ENCODE results near the gene COX6B2. TPM values are rescaled to one million over a fixed set of nuclear protein-coding genes. Genes with fewer than 3 reads are reported as not detected.

Gene COX6B2
- total and polyA plus RNA-seq, 2 of the 8 experiments (the other 6 are each of a cell fraction or from before 2014, with no cell fraction given): 4.9 to 6.4 TPM

DNA sequence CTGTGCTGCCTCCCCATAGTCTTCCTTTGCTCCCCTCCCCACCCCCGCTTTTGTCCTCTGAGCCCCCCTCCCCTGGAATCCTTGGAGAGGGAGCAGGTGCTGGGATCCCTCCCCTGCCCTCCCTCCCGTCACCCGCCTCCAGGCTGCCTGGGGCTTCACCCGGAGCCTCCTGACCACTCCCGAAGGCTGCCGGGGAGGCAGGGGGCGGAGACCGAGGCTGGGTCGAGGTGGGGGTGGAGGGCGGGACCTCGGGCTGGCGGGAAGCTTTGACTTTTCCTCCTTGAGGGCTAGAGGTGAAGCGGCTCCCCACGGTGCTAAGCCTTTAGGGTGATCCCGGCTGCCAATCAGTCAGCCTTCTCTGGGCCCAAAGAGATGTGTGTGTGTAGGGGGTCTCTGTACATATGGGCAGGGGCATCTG is 13.3 kb downstream of the COX6B2 start:
- FAIRE-seq: no peak
- peaks cover 5% of the 10 kb centered on the region; the same call in 1 of the 2 replicates for H3K79me1 ChIP-seq (ENCODE audit: low read depth, low read length)
- no peak overlapping the region for H4K8ac ChIP-seq (ENCODE audit: extremely low read depth, insufficient read depth, low read length)
- H2BK12ac ChIP-seq (ENCODE audit: low read depth, low read length): peak overlapping the region; percentile 32; the same call in 1 of the 2 replicates
- no peak overlapping the region for H3K27ac ChIP-seq (ENCODE audit: low read depth, low read length)
- peak overlapping the region; percentile 88 for H2BK5ac ChIP-seq (ENCODE audit: low read depth, low read length)
- H3K18ac ChIP-seq (ENCODE audit: extremely low read depth, low read length): peak overlapping the region; percentile 10; the same call in 1 of the 2 replicates
- H3K4ac ChIP-seq (replicated peaks; ENCODE audit: insufficient read length, low read depth, low read length): peak overlapping the region; percentile 97
- no peak overlapping the region for H2BK120ac ChIP-seq (replicated peaks; ENCODE audit: low read depth, low read length)
- H2BK15ac ChIP-seq (ENCODE audit: low read length): peak overlapping the region; percentile 92; the same call in 1 of the 2 replicates
- no peak overlapping the region for H2AFZ ChIP-seq (ENCODE audit: low read length)
- 0 out of 2 replicates have a peak overlapping the region, but pooled peaks have one; percentile 66 for H2BK20ac ChIP-seq (ENCODE audit: low read length)
- H3K23ac ChIP-seq (ENCODE audit: insufficient read length): no peak overlapping the region
- H3K56ac ChIP-seq (replicated peaks; ENCODE audit: insufficient read length, low read depth, low read length): no peak overlapping the region
- H3K23me2 ChIP-seq (ENCODE audit: low read depth, low read length): peaks cover 20% of the 10 kb centered on the region; the same call in 1 of the 2 replicates
- H3K27me3 ChIP-seq (replicated peaks in 1 of 4; ENCODE audit: control insufficient read depth in 3 of 4, extremely low read depth in 1 of 4, insufficient read depth in 3 of 4, low read length in 3 of 4): peaks cover 0 to 3% (median 0%) of the 10 kb centered on the region in 4 experiments; a peak in 1 of 7 replicates
- CTCF ChIA-PET (ENCODE audit: partially characterized antibody): interaction anchor here (0.6 to 1.3 kb wide), 4 partner anchors 9 to 86 kb away, joined by 3 to 6 read pairs (median 4); no protein-coding TSS in a partner anchor
- H3K79me2 ChIP-seq (ENCODE audit: control insufficient read depth in 1 of 2, insufficient read depth in 2 of 2, low read length in 2 of 2): peaks cover 0 to 3% of the 10 kb centered on the region in 2 experiments; a peak in 1 of 4 replicates
- H3K9me3 ChIP-seq (ENCODE audit: insufficient read depth in 2 of 2, low read depth in 1 of 2, low read length in 1 of 2): no peaks in the 10 kb centered on the region
- peaks cover 0 to 31% (median 15%) of the 10 kb centered on the region in 4 experiments; a peak in 4 of 8 replicates for H3K36me3 ChIP-seq (ENCODE audit: control insufficient read depth in 2 of 4, insufficient read depth in 4 of 4, low read length in 3 of 4)
- H3K4me1 ChIP-seq (replicated peaks in 1 of 4; ENCODE audit: control insufficient read depth in 3 of 4, insufficient read depth in 4 of 4, low read length in 3 of 4): peaks cover 0 to 23% (median 10%) of the 10 kb centered on the region in 4 experiments; a peak in 6 of 7 replicates
- 2% methylated on average over 8 of the region's 15 CpGs; no CpG with 5 or more reads in 1 of the 2 experiments for WGBS, 2 experiments (ENCODE audit: extremely low coverage in 1 of 2, insufficient coverage in 1 of 2, insufficient read length in 1 of 2, insufficient replicate concordance in 2 of 2, low coverage in 1 of 2, low lambda C conversion rate in 2 of 2, missing lambda C conversion rate in 1 of 2)
- DNase-seq (ENCODE audit: low read depth in 1 of 2, low spot score in 2 of 2): peak in 1 of 2 experiments; percentile 79
- POLR2A ChIA-PET (ENCODE audit: partially characterized antibody): interaction anchor here (0.6 to 4.1 kb wide), 16 partner anchors 8 to 209 kb away, joined by 3 to 30 read pairs (median 3); partner anchors contain the start of genes GARIN5B, TMEM238 and UBE2S
- peaks cover 0 to 6% of the 10 kb centered on the region in 2 experiments for H4K20me1 ChIP-seq (replicated peaks in 1 of 2; ENCODE audit: control insufficient read depth in 1 of 2, insufficient read depth in 2 of 2, low read length in 2 of 2)
- 0 out of 2 replicates have a peak, but pooled peaks have one; percentile 14 for TF ChIP-seq PHF8 (conservative IDR thresholded peaks at IDR 0.05; ENCODE audit: low read depth, low read length)
- TF ChIP-seq ZNF274 (IDR thresholded peaks at IDR 0.05; ENCODE audit: borderline replicate concordance, extremely low read depth, low read length): no peak
- H2AK5ac ChIP-seq (ENCODE audit: low read depth, low read length): peak overlapping the region; percentile 83; the same call in 1 of the 2 replicates
- peak overlapping the region; percentile 69 to 85 (median 84) for H3K4me3 ChIP-seq (ENCODE audit: extremely low read depth in 1 of 4, insufficient read depth in 2 of 4, low read depth in 3 of 4, low read length in 4 of 4)
- peak overlapping the region; percentile 72 for H4K91ac ChIP-seq (replicated peaks; ENCODE audit: insufficient read length, low read length)
- H3K9ac ChIP-seq (replicated peaks in 1 of 4; ENCODE audit: extremely low read depth in 1 of 4, low read depth in 3 of 4, low read length in 3 of 4): no peak overlapping the region; a peak in 1 of 7 replicates
- no peak overlapping the region for H3K14ac ChIP-seq (ENCODE audit: insufficient read length)
- no peak overlapping the region for H4K5ac ChIP-seq (ENCODE audit: insufficient read length, low read depth, low read length)
- peak overlapping the region; percentile 79 to 94 for H3K4me2 ChIP-seq (ENCODE audit: insufficient read depth in 1 of 2, low read depth in 2 of 2, low read length in 2 of 2)

All from H1 (cell line).